Astrocyte (in vitro differentiated cells and primary cell): ENCODE data around the gene CREG2.

Source experiments
- CTCF ChIP-seq: IDR thresholded peaks from 2 replicates; pipeline ENCODE4 v1.5.1; 2011; ENCODE audit warnings: low read depth, mild to moderate bottlenecking, inconsistent platforms, low read length, moderate library complexity; ENCODE audit not compliant: insufficient read depth
- EZH2 ChIP-seq: IDR thresholded peaks from 2 replicates; pipeline ENCODE4 v1.6.1; 2012; ENCODE audit warnings: mild to moderate bottlenecking, low read length, inconsistent platforms; ENCODE audit not compliant: insufficient read depth

- TF ChIP-seq EZH2 (no peak), CTCF (no peak)
Measured at GRCh38 chr2:101357376-101357775, 29.9 kb downstream of the CREG2 start.
